Measurements from ENCODE around the gene LSM7.
A peak's percentile ranks its signal among the peaks of the same experiment; 100 is the strongest.

The LSM7 gene

GRCh38 chr19:2336528-2337328, 8.3 kb upstream of the LSM7 start:
- DNase-seq: no peak

GRCh38 chr19:2335848-2336247, 7.5 kb upstream of the LSM7 start:
- DNase-seq: no peak

- no peak for DNase-seq
Measured at GRCh38 chr19:2334986-2335846, 6.8 kb upstream of the LSM7 start.

- DNase-seq: no peak
Measured at GRCh38 chr19:2334426-2334825, 6.0 kb upstream of the LSM7 start.

- DNase-seq: no peak
Measured at GRCh38 chr19:2333807-2334211, 5.4 kb upstream of the LSM7 start.

GRCh38 chr19:2333027-2333806, 4.8 kb upstream of the LSM7 start:
- no peak for DNase-seq

- no peak for DNase-seq
Measured at GRCh38 chr19:2332341-2333026, 4.1 kb upstream of the LSM7 start.

GRCh38 chr19:2331601-2332246, 3.3 kb upstream of the LSM7 start:
- DNase-seq: no peak

- no peak for DNase-seq
Measured at GRCh38 chr19:2330632-2331284, 2.4 kb upstream of the LSM7 start.

- no peak for DNase-seq
Measured at GRCh38 chr19:2330255-2330631, 1.9 kb upstream of the LSM7 start.

GRCh38 chr19:2329501-2329916, 1.1 kb upstream of the LSM7 start:
- no peak for DNase-seq

GRCh38 chr19:2329149-2329478, 728 bp upstream of the LSM7 start:
- no peak for DNase-seq

- peak; percentile 53 for DNase-seq
Measured at GRCh38 chr19:2327773-2328400, 499 bp downstream of the LSM7 start.

- DNase-seq: no peak
Measured at GRCh38 chr19:2326699-2327360, 1.6 kb downstream of the LSM7 start.

- no peak for DNase-seq
Measured at GRCh38 chr19:2325281-2326046, 2.9 kb downstream of the LSM7 start.

GRCh38 chr19:2324220-2324948, 4.0 kb downstream of the LSM7 start:
- no peak for DNase-seq

GRCh38 chr19:2323707-2324106, 4.7 kb downstream of the LSM7 start:
- no peak for DNase-seq

- no peak for DNase-seq
Measured at GRCh38 chr19:2321565-2322283, 6.7 kb downstream of the LSM7 start.

GRCh38 chr19:2320939-2321338, 7.4 kb downstream of the LSM7 start:
- DNase-seq: no peak

All from stimulated activated naive CD4-positive, alpha-beta T cell treated with Interleukin-2 at 50 U/mL for 16 hours (primary cell).